GM23338 (cell line): ENCODE measurements around the gene ABL2. TPM values are rescaled to one million over a fixed set of nuclear protein-coding genes. Genes with fewer than 3 reads are reported as not detected.
"Not testable (repeated sequence)": the region's sequence is repeated elsewhere in the genome, so short reads cannot be mapped to it uniquely, and the experiment has no call there.

Experiments used
- ATAC-seq: fragments of 200-7000 bp; cut with Tn5 transposase; 3 replicates; pipeline ENCODE4 v1.9.1; 2020
- DNase-seq: peaks from one replicate; pipeline ENCODE4 v3.0.0-alpha.2; 2015; ENCODE audit warnings: low spot score
- H2AFZ ChIP-seq: fragments of 200-600 bp; sonication (generic); 2 replicates; pipeline ENCODE4 v1.8.0; 2016; ENCODE audit warnings: antibody characterized with exemption, mild to moderate bottlenecking, moderate library complexity
- H3F3A ChIP-seq: fragments of 200-600 bp; sonication (generic); replicated peaks from 2 replicates; pipeline ENCODE4 v1.8.0; 2017; ENCODE audit warnings: antibody characterized with exemption, mixed run types, low read depth
- H3K27ac ChIP-seq: fragments of 200-600 bp; sonication (generic); 2 replicates; pipeline ENCODE4 v1.6.1; 2016; ENCODE audit warnings: low read depth
- H3K27me3 ChIP-seq: fragments of 200-600 bp; sonication (generic); 2 replicates; pipeline ENCODE4 v1.8.0; 2016; ENCODE audit warnings: mild to moderate bottlenecking, mixed run types, moderate library complexity; ENCODE audit not compliant: insufficient read depth
- H3K36me3 ChIP-seq: fragments of 200-600 bp; sonication (generic); 2 replicates; pipeline ENCODE4 v1.8.0; 2016; ENCODE audit warnings: mild to moderate bottlenecking; ENCODE audit not compliant: insufficient read depth
- H3K4me1 ChIP-seq: fragments of 200-600 bp; sonication (generic); 2 replicates; pipeline ENCODE4 v1.8.0; 2016; ENCODE audit warnings: mild to moderate bottlenecking, moderate library complexity; ENCODE audit not compliant: insufficient read depth
- H3K4me2 ChIP-seq: fragments of 200-600 bp; sonication (generic); 2 replicates; pipeline ENCODE4 v1.7.1; 2017; ENCODE audit warnings: mixed run types
- H3K4me3 ChIP-seq: fragments of 200-600 bp; sonication (generic); 2 replicates; pipeline ENCODE4 v1.6.1; 2016; ENCODE audit warnings: mixed run types
- H3K79me2 ChIP-seq: fragments of 200-600 bp; sonication (generic); replicated peaks from 2 replicates; pipeline ENCODE4 v1.8.0; 2017; ENCODE audit warnings: mild to moderate bottlenecking; ENCODE audit not compliant: insufficient read depth
- H3K9me2 ChIP-seq: fragments of 200-600 bp; sonication (generic); 2 replicates; pipeline ENCODE4 v1.8.0; 2017; ENCODE audit not compliant: insufficient read depth
- H4K20me1 ChIP-seq: fragments of 200-600 bp; sonication (generic); replicated peaks from 2 replicates; pipeline ENCODE4 v1.8.0; 2017; ENCODE audit warnings: mild to moderate bottlenecking; ENCODE audit not compliant: insufficient read depth
- H3K27ac Mint-ChIP-seq: 2 replicates; pipeline ENCODE4 v1.8.0; 2020; ENCODE audit warnings: inconsistent platforms, mild to moderate bottlenecking, moderate library complexity, mixed read lengths
- H3K27me3 Mint-ChIP-seq: 3 replicates; pipeline ENCODE4 v1.8.0; 2022; ENCODE audit warnings: low read depth, mild to moderate bottlenecking, moderate library complexity, mixed read lengths, inconsistent platforms; ENCODE audit not compliant: insufficient read depth, poor library complexity
- H3K36me3 Mint-ChIP-seq: 3 replicates; pipeline ENCODE4 v1.8.0; 2021; ENCODE audit warnings: low read depth, mild to moderate bottlenecking, inconsistent platforms, moderate library complexity, mixed read lengths
- H3K4me1 Mint-ChIP-seq: 3 replicates; pipeline ENCODE4 v1.8.0; 2020; ENCODE audit warnings: mild to moderate bottlenecking, inconsistent platforms, mixed read lengths
- H3K4me3 Mint-ChIP-seq: 3 replicates; pipeline ENCODE4 v1.8.0; 2021; ENCODE audit warnings: moderate library complexity, mild to moderate bottlenecking, inconsistent platforms, mixed read lengths
- H3K9me3 Mint-ChIP-seq: 3 replicates; pipeline ENCODE4 v1.8.0; 2020; ENCODE audit warnings: moderate library complexity, mild to moderate bottlenecking, inconsistent platforms, mixed read lengths
- CREB1 ChIP-seq: fragments of 250-450 bp; sonication (Bioruptor Pico); IDR thresholded peaks from 2 replicates; pipeline ENCODE4 v1.5.0; 2020; ENCODE audit warnings: low read depth, mild to moderate bottlenecking, moderate library complexity
- JUNB ChIP-seq: IDR thresholded peaks from one replicate; pipeline ENCODE4 v1.6.1; 2016; ENCODE audit warnings: antibody characterized with exemption; ENCODE audit not compliant: unreplicated experiment
- NANOG ChIP-seq: IDR thresholded peaks from 2 replicates; pipeline ENCODE4 v1.6.1; 2016; ENCODE audit warnings: antibody characterized with exemption, borderline replicate concordance
- POLR2AphosphoS5 ChIP-seq: IDR thresholded peaks from 2 replicates; pipeline ENCODE4 v1.6.1; 2016; ENCODE audit warnings: antibody characterized with exemption, low read depth
- STAT1 ChIP-seq: IDR thresholded peaks from one replicate; pipeline ENCODE4 v1.6.1; 2016; ENCODE audit warnings: antibody characterized with exemption; ENCODE audit not compliant: unreplicated experiment
- ZNF114 ChIP-seq: fragments of 250-450 bp; sonication (Bioruptor Pico); IDR thresholded peaks from 2 replicates; pipeline ENCODE4 v1.5.0; 2020; ENCODE audit warnings: mild to moderate bottlenecking, moderate library complexity
- ZNF331 ChIP-seq: fragments of 250-450 bp; sonication (Bioruptor Pico); IDR thresholded peaks from 2 replicates; pipeline ENCODE4 v1.5.0; 2020; ENCODE audit warnings: low read depth, mild to moderate bottlenecking, moderate library complexity
- long read RNA-seq: library from polyadenylated mRNA; unstranded; transcript quantifications from one replicate; pipeline ENCODE4 v2.0.0, GENCODE V29; 2020; ENCODE audit not compliant: unreplicated experiment
- polyA plus RNA-seq: library from polyadenylated mRNA; unstranded; fragments of >200 nt; fragmentation: Nextera tagmentation; extraction: Ambion mirVana; gene quantifications from 2 replicates; pipeline ENCODE4 v1.2.1, GENCODE V29; 2016
- total RNA-seq: library from RNA; depleted of rRNA; stranded (reverse); fragments of >200 nt; shearing (Covaris generic); gene quantifications from 2 replicates; pipeline ENCODE4 v1.2.3, GENCODE V29; 2014; rRNA removed

Gene ABL2
- total RNA-seq (21.5 and 22.7 TPM in 2 replicates), polyA plus RNA-seq (3.8 and 5.8 TPM in 2 replicates)
- long read RNA-seq, partial matches to known transcripts, result 0 of 1 reads
- long read RNA-seq, other reads (novel, unspliced or antisense), result 1 of 1 reads

DNA sequence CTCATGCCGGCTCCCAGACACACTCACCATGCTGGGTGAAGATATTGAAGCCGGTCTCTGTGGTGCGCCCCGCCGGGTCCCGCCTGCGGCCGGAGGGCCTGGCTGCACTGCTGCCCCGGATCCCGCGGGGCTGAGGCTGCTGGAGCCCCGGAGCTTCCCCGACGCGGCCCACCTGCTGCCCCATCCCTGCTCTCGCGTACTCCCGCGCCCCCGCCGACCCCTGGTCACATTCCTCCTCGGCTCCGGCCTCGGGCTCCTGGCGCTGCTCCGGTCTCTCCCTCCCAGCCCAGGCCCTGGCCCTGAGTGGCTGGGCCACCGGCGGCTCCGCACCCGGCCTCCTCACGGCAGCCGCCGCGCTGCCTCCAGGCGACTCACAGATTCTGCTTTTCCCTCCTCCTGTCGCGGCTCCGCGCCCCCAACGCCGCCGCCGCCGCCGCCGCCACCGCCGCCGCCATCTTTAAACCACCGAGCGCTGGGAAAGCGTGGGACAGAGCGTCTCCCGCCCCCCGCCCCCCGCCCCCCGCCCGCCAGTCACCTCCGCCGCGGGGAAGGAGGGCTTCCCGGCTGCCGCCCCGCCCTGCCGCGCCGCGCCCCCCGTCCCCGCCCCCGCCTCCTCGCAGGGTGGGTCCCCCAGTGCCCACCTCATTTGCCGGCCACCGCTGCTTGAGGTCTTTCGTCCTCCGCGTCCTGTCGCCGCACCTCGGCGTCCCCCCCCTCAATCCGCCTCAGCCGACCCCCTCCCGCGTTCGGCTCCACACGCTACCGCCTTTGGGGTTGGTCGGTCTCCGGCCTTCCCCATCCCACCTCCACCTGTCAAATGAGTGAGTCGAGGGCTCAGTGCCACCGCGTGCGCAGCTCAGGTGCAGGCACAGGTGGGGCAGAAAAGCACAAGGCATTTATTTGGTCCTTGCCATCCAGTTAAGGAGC, at the start of gene ABL2:
Gene ABL2 (minus strand): TSS at position 464 of the 927 bp plus-strand sequence. CDS start 280 bp downstream, at position 184.
- H3K9me3 Mint-ChIP-seq, result no peaks in the 10 kb centered on the region
- no peaks in the 10 kb centered on the region for H3K36me3 ChIP-seq
- H3K4me1 ChIP-seq, result peaks cover 9% of the 10 kb centered on the region
- 0 out of 2 replicates have a peak, but pooled peaks cover 3% of the 10 kb centered on the region for H3K27me3 ChIP-seq
- H2AFZ ChIP-seq, result peak within 1 kb of the TSS; percentile 90
- H3K27ac ChIP-seq, result peak within 1 kb of the TSS; percentile 79; the same call in 1 of the 2 replicates
- peak; percentile 84 for ATAC-seq
- peaks cover 13% of the 10 kb centered on the region for H4K20me1 ChIP-seq
- peak within 1 kb of the TSS; percentile 86 for H3K27ac Mint-ChIP-seq
- H3K4me1 Mint-ChIP-seq, result peaks cover 16% of the 10 kb centered on the region
- H3K4me3 ChIP-seq, result peak within 1 kb of the TSS; percentile 77
- no peak for TF ChIP-seq STAT1
- no peak for TF ChIP-seq ZNF114 (CRISPR knock-in tag)
- H3K4me3 Mint-ChIP-seq, result peak within 1 kb of the TSS; percentile 90
- H3K79me2 ChIP-seq, result peaks cover 44% of the 10 kb centered on the region
- H3K4me2 ChIP-seq, result peak within 1 kb of the TSS; percentile 92
- H3F3A ChIP-seq, result no peaks in the 10 kb centered on the region
- H3K27me3 Mint-ChIP-seq, result peaks cover 8% of the 10 kb centered on the region
- H3K36me3 Mint-ChIP-seq, result peaks cover 3% of the 10 kb centered on the region; the same call in 1 of the 3 replicates
- no peaks in the 10 kb centered on the region for H3K9me2 ChIP-seq
- peak; percentile 83 for DNase-seq

DNA sequence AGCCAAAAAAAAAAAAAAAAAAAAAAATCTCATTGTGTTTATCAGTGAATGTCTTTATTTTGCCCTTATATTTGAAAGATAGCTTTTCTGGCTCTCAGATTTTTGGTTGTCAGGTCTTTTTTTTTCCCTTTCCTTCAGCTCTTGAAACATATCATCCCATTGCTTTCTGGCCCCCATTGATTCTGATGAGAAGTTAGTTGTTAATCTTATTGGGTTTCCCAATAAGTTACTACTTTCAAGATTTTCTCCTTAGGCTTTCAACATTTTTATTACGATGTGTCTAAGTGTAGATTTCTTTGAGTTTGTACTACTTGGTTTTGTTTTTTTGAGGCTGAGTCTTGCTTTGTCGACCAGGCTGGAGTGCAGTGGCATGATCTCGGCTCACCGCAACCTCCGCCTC, 49.4 kb upstream of the ABL2 start:
- H4K20me1 ChIP-seq, result no peaks in the 10 kb centered on the region
- no peaks in the 10 kb centered on the region for H3K4me1 Mint-ChIP-seq
- H3K27me3 Mint-ChIP-seq, result peaks cover 3% of the 10 kb centered on the region

DNA sequence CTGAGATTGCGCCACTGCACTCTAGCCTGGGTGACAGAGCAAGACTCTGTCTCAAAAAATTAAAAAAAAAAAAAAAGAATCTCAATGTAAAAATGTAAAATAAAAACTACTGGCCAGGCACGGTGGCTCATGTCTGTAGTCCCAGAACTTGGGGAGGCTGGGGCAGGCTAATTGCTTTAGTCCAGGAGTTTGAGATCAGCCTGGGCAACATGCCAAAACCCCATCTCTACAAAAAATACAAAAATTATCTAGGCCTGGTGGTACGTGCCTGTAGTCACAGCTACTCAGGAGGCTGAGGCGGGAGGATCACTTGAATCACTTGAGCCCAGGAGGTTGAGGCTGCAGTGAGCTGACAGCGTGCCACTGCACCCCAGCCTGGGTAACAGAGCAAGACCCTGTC, 44.9 kb upstream of the ABL2 start:
- not testable (repeated sequence) for H3K36me3 ChIP-seq, H3K4me3 Mint-ChIP-seq, H3K4me2 ChIP-seq, DNase-seq, H3K4me1 Mint-ChIP-seq, H3K27me3 Mint-ChIP-seq, H2AFZ ChIP-seq, H3F3A ChIP-seq, ATAC-seq, H3K9me2 ChIP-seq, H3K79me2 ChIP-seq, H3K4me3 ChIP-seq, H3K27ac ChIP-seq, H4K20me1 ChIP-seq, H3K36me3 Mint-ChIP-seq, H3K27ac Mint-ChIP-seq, H3K9me3 Mint-ChIP-seq, H3K27me3 ChIP-seq, H3K4me1 ChIP-seq

More for the DNA sequence above, 49.4 kb upstream of the ABL2 start:
- H3K4me3 ChIP-seq, result no peak overlapping the region
- H3K36me3 ChIP-seq, result no peaks in the 10 kb centered on the region
- Mint-ChIP-seq H3K27ac (no peak overlapping the region), H3K9me3 (peaks cover 8% of the 10 kb centered on the region; the same call in 2 of the 3 replicates), H3K4me3 (no peak overlapping the region), H3K36me3 (no peaks in the 10 kb centered on the region; the same call in 2 of the 3 replicates)
- DNase-seq (no peak), ATAC-seq (no peak)
- no peaks in the 10 kb centered on the region for H3F3A ChIP-seq
- H3K4me2 ChIP-seq, result no peak overlapping the region
- no peaks in the 10 kb centered on the region for H3K27me3 ChIP-seq
- H3K79me2 ChIP-seq, result no peaks in the 10 kb centered on the region
- no peaks in the 10 kb centered on the region for H3K9me2 ChIP-seq
- TF ChIP-seq ZNF331 (CRISPR knock-in tag), result no peak
- TF ChIP-seq NANOG, result no peak
- no peak for TF ChIP-seq JUNB
- TF ChIP-seq POLR2AphosphoS5, result no peak
- TF ChIP-seq CREB1 (CRISPR knock-in tag), result no peak
- no peak overlapping the region for H2AFZ ChIP-seq
- H3K4me1 ChIP-seq, result no peaks in the 10 kb centered on the region
- no peak overlapping the region for H3K27ac ChIP-seq
